Measurements from ENCODE around the gene HOXA9.

Gene HOXA9

GRCh38 chr7:27155816-27156507 is 9.4 kb downstream of the HOXA9 start:
- FAIRE-seq (no peak), DNase-seq (ENCODE audit: insufficient read length, low spot score) (no peak)

GRCh38 chr7:27154901-27155815 is 10.2 kb downstream of the HOXA9 start:
- no peak for FAIRE-seq
- no peak for DNase-seq (ENCODE audit: insufficient read length, low spot score)

- DNase-seq (ENCODE audit: insufficient read length, low spot score) = no peak
- FAIRE-seq = no peak
These were observed 11.0 kb downstream of the HOXA9 start for GRCh38 chr7:27154369-27154768.

GRCh38 chr7:27153526-27153925 is 11.8 kb downstream of the HOXA9 start:
- DNase-seq (ENCODE audit: insufficient read length, low spot score) = no peak
- no peak for FAIRE-seq

- no peak for FAIRE-seq
- no peak for DNase-seq (ENCODE audit: insufficient read length, low spot score)
These were observed 12.4 kb downstream of the HOXA9 start for GRCh38 chr7:27152816-27153442.

GRCh38 chr7:27151931-27152815 is 13.2 kb downstream of the HOXA9 start, which contains the start of gene HOXA3:
HOXA3 (minus strand) TSS chr7:27152583; CDS start chr7:27110640, 41,943 bp downstream.
- DNase-seq (ENCODE audit: insufficient read length, low spot score) (peak; percentile 71), FAIRE-seq (peak; percentile 92)

- no peak for DNase-seq (ENCODE audit: insufficient read length, low spot score)
- no peak for FAIRE-seq
These were observed 13.9 kb downstream of the HOXA9 start for GRCh38 chr7:27151341-27151930.

GRCh38 chr7:27150568-27151340 is 14.6 kb downstream of the HOXA9 start:
- FAIRE-seq (peak; percentile 86), DNase-seq (ENCODE audit: insufficient read length, low spot score) (no peak)

- FAIRE-seq (no peak), DNase-seq (ENCODE audit: insufficient read length, low spot score) (no peak)
These were observed 15.3 kb downstream of the HOXA9 start for GRCh38 chr7:27149842-27150567.

- FAIRE-seq (no peak), DNase-seq (ENCODE audit: insufficient read length, low spot score) (no peak)
These were observed 16.3 kb downstream of the HOXA9 start for GRCh38 chr7:27148756-27149641.

GRCh38 chr7:27148031-27148755 is 17.1 kb downstream of the HOXA9 start:
- FAIRE-seq (peak; percentile 42), DNase-seq (ENCODE audit: insufficient read length, low spot score) (no peak)

GRCh38 chr7:27147199-27148030 is 17.9 kb downstream of the HOXA9 start, which contains the start of gene HOXA6:
HOXA6 (minus strand) TSS chr7:27147774; CDS start chr7:27147749, 25 bp downstream.
- DNase-seq (ENCODE audit: insufficient read length, low spot score) = no peak
- FAIRE-seq = no peak

GRCh38 chr7:27146491-27147198 is 18.7 kb downstream of the HOXA9 start:
- no peak for DNase-seq (ENCODE audit: insufficient read length, low spot score)
- FAIRE-seq = no peak

GRCh38 chr7:27145914-27146412 is 19.4 kb downstream of the HOXA9 start:
- no peak for FAIRE-seq

More at GRCh38 chr7:27145914-27146412, 19.4 kb downstream of the HOXA9 start:
- no peak for DNase-seq (ENCODE audit: insufficient read length, low spot score)

Data from HTR-8/SVneo (cell line).